Stimulated activated CD4-positive, alpha-beta T cell treated with anti-CD3 and anti-CD28 coated beads, Interleukin-1b, Interleukin-23, amount 100 ng/mL, for 1 hour (primary cell): ENCODE data around the gene HS2ST1.
"Not testable (repeated sequence)": the region's sequence is repeated elsewhere in the genome, so short reads cannot be mapped to it uniquely, and the experiment has no call there.

Experiments used
- DNase-seq, 2 donors: peaks; one replicate each; pipeline ENCODE4 v3.0.0-alpha.2; 2020; ENCODE audit warnings: low read depth in 2 of 2

HS2ST1 gene

DNA sequence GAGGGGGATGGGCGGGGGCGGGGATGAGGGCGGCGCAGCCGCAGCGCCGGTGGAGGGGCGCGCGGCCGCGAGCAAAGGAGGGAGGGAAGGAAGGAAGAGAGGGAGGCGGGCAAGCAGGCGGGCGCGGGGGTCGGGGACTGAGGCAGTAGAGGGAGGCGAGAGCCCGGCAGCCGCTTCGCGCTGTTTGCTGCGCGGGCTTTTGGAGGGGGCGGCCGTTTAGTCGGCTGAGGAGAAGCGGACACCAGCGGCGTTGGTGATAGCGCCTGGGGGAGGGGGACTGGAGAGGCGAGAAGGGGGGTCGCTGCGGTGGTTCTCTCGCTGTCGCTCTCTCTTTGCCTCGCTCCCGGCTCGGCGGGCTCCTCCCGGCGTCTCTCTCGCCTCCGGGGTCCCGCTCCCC, at the start of gene HS2ST1:
Gene HS2ST1 (plus strand): TSS at position 35 of the 397 bp plus-strand sequence.
- no peak for DNase-seq

DNA sequence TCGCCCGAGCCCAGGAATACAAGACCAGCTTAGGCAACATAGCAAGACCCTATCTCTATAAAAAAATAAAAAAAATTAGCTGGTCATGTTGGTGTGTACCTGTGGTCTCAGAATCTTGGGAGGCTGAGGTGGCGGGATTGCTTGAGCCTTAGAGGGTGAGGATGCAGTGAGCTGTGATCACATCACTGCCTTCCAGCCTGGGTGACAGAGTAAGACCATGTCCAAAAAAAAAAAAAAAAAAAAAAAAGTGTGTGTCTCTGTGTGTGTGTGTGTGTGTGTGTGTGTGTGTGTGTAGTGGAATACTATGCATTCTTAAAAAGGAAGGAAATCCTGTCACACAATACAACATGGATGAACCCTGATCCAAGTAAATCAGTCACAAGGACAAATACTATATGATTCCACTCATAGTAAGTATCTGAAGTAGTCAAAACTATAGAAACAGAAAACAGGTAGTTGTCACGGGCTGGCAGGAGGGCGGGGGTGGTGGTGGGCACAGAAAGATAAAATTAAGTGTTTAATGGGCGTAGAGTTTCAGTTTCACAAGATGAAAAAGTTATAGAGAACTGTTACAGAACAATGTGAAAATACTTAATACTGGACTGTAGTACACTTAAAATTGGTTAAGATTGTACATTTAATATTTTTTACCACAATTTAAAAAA, 48.3 kb upstream of the HS2ST1 start:
- no peak for DNase-seq

DNA sequence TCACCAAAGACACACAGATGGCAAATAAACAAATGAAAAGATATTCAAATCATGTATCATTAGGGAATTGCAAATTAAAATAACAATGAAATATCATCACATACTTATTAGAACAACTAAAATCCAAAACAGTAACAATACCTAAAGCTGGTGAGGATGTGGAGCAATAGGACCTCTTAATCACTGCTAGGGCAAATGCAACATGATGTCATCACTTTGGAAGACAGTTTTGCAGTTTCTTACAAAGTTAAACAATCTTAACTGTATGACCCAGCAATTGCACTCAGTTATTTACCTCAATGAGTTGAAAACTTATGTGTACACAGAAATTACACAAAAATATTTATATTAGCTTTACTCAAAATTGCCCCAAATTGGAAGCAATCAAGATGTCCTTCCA, 47.8 kb upstream of the HS2ST1 start:
- no peak for DNase-seq

DNA sequence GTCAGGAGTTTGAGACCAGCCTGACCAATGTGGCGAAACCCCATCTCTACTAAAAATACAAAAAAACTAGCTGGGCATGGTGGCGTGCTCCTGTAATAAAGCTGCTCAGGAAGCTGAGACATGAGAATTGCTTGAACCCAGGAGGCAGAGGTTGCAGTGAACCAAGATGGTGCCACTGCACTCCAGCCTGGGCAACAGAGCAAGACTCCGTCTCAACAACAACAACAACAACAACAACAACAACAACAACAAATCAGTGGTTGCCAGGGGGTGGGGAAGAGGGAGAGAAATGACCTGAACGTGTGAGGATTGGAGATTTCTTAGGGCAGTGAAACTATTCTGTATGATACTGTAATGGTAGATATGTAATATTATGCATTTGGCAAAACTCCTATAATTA, 47.2 kb upstream of the HS2ST1 start:
- not testable (repeated sequence) for DNase-seq

DNA sequence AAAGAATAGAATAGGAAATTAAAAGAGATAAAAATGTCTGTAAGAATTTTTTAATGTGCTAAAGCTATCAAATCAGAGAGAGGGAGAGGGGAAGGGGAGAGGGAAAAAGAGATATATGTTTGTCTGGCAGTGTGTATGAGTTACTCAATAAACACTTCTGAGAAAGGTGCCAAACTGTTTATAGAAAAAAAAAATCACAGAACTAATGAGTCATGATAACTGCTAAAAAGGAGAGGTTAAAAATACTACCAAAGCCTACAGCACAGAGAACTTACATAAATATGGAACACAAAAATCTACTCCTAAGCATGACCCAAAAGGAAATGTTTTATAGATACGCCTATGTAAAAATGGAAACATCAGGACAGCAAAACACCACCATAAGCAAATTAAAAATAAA, 46.0 kb upstream of the HS2ST1 start:
- no peak for DNase-seq

DNA sequence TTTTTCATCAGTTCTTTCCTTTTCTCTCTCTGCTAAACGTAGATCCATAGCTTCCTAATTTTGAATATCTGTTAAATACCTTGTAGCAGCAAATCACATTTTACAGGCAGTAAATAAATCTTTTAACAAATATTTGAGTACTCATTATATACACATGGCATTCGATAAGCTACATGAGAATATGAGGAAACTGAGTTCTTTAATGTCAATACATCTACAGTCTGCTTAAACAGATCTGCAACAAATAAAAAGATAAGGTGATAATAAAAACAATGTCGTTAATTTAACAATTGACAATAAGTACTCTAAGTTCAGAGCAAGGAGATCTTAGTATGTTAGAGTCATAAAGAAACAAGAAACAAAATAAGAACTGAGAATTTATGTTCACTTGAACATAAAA, 43.4 kb upstream of the HS2ST1 start:
- DNase-seq, result no peak

DNA sequence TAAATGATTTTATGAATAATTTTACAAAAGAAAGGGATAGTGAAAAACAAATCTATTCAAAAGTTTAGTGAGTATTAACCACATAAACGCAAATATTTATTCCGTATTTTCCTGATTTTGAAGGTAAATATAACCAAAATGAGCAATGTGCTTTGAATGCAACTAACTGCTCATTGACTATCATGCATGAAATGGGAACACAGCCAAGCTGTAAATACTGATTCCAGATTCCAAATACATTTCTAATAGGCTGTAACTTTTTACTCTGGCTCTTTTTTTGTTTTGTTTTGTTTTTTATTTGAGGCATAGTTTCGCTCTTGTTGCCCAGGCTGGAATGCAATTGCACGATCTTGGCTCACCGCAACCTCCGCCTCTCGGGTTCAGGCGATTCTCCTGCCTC, 42.3 kb upstream of the HS2ST1 start:
- no peak for DNase-seq

DNA sequence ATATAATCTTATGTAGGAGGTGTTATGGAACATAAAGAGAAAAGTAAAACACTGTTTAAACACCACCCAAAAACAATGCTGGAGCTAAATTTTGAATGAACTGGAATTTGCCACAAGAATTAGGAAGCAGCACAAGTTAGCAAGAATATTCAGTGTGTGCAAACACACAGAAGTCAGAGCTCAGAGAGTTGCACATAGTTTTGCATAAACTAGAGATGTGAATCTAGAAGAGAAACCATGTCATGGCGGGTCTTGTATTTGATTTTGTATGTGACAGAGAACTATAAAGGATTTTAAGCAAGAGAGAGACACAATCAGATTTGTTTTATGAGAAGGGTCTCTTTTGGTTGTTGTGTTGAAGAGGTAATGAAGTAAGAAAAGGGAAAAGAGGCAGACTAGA, 38.7 kb upstream of the HS2ST1 start:
- no peak for DNase-seq

DNA sequence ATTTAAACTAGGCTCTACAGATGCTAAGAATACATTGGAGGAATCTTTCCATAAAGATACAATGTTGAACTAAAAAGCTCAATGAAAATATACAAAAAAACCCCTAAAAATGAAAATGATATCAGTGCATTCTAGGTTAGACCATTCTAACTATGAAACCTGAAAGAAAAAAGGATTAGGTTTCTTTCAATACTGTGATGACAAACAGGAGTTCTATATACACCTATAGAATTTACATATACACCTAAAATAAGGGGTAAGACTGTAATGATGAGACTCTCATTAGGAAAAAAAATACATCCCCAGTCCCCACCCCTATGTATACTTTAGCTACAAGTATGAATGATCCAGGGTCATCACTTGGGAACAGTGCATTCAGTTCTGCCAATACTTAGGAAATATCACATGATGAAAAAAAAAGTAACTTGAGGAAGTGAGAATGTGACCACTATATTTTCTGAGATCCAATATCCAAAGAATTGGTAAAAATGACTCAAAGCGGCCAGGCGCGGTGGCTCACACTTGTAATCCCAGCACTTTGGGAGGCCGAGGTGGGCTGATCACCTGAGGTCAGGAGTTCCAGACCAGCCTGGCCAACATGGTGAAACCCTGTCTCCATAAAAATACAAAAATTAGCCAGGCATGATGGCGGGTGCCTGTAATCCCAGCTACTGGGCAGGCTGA, 26.8 kb upstream of the HS2ST1 start:
- no peak for DNase-seq

DNA sequence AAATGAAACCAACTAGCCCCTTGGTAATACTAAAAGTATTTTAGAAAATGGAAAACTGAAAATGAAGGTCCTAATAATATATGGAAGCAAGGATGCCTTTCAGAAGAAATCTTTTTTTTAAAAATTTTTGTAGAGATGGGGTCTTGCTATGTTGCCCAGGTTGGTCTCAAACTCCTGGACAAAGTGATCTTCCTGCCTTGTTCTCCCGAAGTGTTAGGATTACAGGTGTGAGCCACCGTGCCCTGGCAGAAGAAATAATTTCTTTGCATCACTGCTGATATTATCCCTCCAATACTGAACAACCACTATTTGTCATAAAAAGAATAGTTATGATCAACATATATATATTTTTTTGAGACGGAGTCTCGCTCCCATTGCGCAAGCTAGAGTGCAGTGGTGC, 26.1 kb upstream of the HS2ST1 start:
- DNase-seq, result no peak

DNA sequence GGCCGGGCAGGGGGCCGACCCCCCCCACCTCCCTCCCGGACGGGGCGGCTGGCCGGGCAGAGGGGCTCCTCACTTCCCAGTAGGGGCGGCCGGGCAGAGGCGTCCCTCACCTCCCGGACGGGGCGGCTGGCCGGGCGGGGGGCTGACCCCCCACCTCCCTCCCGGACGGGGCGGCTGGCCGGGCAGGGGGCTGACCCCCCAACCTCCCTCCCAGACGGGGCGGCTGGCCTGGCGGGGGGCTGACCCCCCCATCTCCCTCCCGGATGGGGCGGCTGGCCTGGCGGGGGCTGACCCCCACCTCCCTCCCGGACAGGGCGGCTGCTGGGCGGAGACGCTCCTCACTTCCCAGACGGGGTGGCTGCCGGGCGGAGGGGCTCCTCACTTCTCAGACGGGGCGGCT, 15.0 kb upstream of the HS2ST1 start:
- not testable (repeated sequence) for DNase-seq

DNA sequence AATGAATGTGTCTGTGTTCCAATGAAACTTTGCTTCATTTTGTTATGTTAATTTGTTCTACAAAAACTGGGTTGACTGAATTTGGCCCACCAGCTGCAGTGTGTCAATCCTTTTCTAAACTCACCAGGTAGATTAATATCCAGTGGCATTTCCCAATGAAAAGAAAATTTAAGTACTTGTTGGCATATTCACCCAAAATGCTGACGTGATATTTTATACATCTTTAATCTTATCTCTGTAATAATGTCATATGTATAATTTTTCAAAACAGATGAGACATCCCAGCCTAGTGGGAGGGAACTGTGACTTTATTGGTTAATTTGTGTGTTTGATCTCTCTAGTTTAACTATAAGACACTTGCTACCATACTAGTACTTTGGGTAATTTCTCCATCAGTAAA, 8.6 kb upstream of the HS2ST1 start:
- DNase-seq, result no peak

DNA sequence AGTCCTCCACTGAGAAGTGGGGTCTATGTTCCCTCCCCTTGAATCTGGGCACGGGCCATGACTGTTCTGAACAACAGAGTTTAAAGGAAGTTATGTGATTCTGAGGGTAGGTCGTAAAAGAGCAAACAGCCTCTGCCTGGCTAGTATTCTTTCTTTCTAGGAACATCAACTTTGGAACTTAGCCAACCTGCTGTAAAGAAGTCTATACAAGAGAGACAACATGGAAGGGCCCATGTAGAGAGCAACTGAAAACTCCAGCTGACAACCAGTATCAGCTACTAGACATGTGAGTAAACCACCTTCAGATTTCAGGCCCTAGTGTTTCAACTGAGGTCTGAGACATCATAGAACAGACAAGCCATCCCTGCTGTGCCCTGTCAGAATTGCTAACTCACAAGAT, 8.0 kb upstream of the HS2ST1 start:
- no peak for DNase-seq

DNA sequence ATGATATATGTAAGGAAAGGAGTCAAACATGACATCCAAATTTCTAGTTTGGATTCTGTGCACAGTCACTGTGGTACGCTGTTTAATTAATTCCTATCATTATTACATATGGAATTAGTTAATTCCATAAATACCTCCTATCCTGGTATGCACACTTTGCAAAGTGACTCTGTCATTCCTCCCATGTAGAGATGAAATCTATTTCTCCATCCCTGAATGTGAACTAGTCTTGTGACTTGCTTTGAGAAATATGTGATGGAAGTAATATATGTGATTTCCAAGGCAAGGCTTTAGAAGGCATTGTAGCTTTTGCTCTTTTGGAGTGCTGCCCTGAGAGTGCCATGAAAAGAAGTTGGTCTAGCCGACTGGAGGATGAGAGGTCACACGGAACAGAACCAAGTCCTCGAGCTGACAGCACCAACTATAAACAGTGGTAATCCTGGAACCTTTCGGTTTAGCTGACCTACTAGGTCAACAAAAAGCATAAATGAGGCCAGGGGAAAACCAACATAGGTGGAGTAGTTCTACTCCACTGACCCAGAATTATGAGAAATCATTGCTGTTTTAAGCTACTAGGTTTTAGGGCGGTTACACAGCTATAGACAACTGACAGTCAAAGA, 2.0 kb upstream of the HS2ST1 start:
- DNase-seq, result no peak

DNA sequence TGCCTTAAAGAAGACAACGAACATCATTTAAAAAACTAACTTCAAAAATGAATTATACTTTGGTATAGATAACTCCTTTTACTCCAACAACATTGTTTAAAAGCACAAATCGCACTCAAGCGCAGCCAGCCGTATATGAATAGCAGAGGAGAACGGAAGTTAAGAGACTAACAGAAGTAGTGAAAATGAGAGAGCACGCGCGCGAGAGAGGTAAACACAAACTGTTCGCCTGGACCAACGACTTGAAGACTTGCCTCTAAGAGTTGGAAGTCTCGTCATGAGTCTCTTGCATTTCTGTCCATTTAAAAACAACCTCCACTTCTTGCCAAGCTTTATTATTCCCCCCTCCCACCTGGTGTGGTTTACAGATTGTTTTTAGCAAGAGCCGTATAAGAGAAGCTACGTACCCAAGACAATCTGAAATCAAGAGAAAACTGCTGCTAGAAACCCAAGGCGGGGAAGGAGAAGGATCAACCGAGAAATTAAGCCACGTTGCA, 988 bp upstream of the HS2ST1 start:
- no peak for DNase-seq

DNA sequence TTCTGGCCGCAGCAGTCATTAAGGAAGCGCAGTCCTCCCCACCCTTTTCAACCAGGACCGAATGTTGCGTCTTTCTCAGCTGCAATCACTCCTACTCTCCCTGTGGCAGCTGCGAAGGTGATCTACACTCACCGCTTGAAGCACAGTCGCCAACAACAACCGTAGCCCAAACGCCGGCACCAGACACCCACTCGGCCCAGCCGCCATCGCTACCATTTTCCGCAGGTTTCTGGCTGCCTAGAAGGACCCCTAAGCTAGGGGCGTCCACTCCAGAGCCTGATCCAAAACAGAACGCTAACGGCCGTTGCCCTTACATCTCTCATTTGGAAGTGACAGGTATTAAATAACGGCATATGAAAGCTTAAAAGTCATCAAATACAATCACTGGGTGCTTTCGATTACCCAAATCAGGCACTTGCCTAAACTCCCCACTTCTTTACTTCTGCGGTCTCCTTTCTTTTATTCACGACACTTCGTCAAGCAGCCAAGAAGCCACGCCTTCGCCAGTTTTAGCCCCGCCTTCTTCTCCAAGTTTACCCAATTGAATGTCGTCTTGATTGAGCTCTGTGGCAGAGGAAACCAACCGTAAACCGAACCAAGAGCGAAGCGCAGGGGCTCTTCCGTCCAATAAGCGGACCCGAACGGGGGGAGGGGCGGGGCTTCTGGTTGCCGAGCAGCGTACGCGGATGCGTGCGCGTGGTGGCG, 387 bp upstream of the HS2ST1 start, which contains the start of gene SELENOF:
Gene SELENOF (minus strand): TSS at position 231 of the 705 bp plus-strand sequence. CDS start 15 bp downstream, at position 216.
- DNase-seq, result peak; percentile 98 to 99

DNA sequence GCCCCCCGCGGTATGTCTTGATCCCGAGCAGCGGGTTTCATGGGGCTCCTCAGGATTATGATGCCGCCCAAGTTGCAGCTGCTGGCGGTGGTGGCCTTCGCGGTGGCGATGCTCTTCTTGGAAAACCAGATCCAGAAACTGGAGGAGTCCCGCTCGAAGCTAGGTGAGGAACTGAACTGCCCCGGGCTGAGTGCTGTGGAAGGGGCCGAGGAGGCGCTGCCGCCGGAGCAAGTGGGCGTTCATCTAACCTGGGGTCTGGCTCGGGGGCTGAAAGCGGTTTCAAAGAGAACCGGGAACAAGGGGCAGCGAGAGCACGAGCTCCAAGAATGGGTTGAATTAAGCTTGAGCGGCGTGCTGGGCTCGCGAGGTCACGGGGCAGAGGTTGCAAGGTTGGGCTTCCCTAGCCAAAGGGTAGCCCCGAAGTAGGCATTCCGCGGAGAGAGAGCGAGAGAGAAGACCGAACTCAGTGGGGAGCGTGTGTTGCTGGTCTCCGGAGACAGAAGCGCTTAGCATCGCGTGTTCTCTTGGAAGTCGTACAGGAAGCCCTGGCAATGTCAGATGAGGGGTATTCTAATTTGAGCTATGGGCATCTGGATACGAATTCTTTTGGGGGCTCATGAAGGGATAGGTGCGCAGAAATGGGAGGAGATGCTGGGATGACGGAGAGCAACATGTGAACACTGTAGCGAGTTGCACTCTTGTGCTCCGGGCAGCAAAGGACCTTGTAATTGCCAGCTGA, 732 bp downstream of the HS2ST1 start:
- DNase-seq, result peak in 1 of 2 donors; percentile 7

DNA sequence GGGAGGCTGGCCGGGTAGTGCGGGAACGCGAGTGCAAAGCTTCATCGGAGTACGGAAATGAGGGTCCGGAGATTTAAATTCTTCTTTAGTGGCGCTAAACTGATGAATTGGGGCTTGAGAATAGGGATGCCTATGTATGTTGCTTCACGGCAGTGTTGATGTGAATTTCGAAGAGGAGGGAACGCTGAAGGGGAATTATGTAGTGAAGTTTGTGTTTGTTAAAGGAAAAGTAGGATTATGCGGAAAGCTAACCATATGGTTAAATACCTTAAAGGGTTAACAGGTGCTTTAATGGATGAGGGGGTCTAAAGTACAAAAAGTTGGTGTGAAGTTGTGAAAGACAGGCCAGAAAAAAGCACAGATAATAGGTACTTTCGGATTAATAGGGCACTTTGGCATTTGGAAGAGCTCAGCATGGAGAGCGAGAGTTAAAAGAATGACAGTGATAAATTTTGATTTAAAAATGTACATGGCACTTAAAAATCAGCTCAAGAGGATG, 1.4 kb downstream of the HS2ST1 start:
- DNase-seq, result no peak

DNA sequence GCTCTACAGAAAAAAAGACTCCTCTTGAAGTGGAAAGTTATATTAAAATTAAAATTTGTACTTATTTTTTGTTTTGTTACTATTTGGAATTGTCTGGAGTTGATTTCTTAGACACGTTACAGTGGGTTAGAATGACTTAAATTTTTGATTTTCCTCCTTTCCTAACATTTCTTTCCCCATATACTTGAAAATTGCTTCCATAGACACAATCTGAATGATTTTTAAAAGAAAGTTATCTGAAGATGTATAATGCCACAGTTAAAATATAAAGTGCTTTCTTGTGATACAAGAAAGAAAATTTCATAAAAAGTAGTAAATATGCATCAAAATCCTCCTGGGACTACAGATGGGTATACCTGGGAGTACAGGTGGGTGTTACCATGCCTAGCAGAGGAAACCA, 2.3 kb downstream of the HS2ST1 start:
- DNase-seq, result no peak

DNA sequence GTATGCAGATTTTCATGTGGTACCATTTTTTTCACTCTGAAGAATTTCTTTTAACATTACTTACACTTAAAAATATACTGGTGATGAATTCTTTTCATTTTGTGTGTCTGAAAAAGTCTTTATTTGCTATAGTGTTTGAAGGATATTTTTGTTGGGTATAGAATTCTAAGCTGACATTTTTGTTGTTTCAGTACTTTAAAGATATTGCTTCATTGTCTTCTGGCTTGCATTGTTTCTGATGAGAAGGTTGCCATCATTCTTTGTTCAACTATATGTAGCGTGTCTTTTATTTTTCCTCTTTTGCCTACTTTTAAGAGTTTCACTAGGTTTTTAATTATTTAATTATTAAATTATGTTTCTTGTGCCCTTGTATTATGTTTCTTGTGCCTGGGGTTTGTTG, 8.0 kb downstream of the HS2ST1 start:
- DNase-seq, result no peak

DNA sequence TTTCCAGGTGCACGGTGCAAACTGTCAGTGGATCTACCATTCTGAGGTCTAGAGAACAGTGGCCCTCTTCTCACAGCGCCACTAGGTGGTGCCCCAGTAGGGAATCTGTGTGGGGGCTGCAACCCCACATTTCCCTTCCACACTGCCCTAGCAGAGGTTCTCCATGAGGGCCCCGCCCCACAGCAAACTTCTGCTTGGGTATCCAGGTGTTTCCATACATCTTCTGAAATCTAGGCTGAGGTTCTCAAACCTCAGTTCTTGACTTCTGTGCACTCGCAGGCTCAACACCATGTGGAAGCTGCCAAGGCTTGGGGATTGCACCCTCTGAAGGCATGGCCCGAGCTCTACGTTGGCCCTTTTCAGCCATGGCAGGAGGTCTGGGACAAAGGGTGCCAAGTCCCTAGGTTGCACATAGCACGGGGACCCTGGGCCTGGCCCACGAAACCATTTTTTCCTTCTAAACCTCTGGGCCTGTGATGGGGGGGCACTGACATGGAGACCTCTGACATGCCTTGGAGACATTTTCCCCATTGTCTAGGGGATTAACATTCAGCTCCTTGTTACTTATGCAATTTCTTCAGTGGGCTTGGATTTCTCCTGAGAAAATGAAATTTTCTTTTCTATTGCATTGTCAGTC, 10.0 kb downstream of the HS2ST1 start:
- DNase-seq, result no peak
